Measurements from ENCODE around the gene SEMA4D.
A peak's percentile ranks its signal among the peaks of the same experiment; 100 is the strongest.

Gene SEMA4D

GRCh38 chr9:89361816-89362646 lies 135.9 kb downstream of the SEMA4D start:
- intact Hi-C loops (cut with DNase I; ENCODE audit: low total_unique reads) = no loop called here
- no peaks in the 10 kb centered on the region for H3K4me1 ChIP-seq
- TF ChIP-seq CTCF (IDR thresholded peaks at IDR 0.05) = no peak
- H3K36me3 ChIP-seq = peaks cover 46 to 59% (median 53%) of the 10 kb centered on the region in 3 donors
- no peak overlapping the region for H3K4me3 ChIP-seq
- H3K9me3 ChIP-seq = no peaks in the 10 kb centered on the region
- DNase-seq = peak in 1 of 2 donors; percentile 48
- no peak overlapping the region for H3K27ac ChIP-seq
- no peaks in the 10 kb centered on the region for H3K27me3 ChIP-seq

- peak in 1 of 2 donors; percentile 38 for DNase-seq
- no peaks in the 10 kb centered on the region for H3K9me3 ChIP-seq
- peaks cover 56 to 69% (median 63%) of the 10 kb centered on the region in 3 donors for H3K36me3 ChIP-seq
- no peaks in the 10 kb centered on the region for H3K27me3 ChIP-seq
- no peak for TF ChIP-seq CTCF (IDR thresholded peaks at IDR 0.05)
- intact Hi-C loops (cut with DNase I; ENCODE audit: low total_unique reads) = no loop called here
- H3K4me3 ChIP-seq = no peak overlapping the region
- no peaks in the 10 kb centered on the region for H3K4me1 ChIP-seq
- H3K27ac ChIP-seq = no peak overlapping the region
Observed at GRCh38 chr9:89361031-89361430, 136.9 kb downstream of the SEMA4D start.

- Histone ChIP-seq H3K36me3 (peaks cover 61 to 74% (median 69%) of the 10 kb centered on the region in 3 donors), H3K9me3 (no peaks in the 10 kb centered on the region), H3K4me1 (no peaks in the 10 kb centered on the region), H3K27ac (no peak overlapping the region), H3K4me3 (no peak overlapping the region), H3K27me3 (no peaks in the 10 kb centered on the region)
- DNase-seq = no peak
- intact Hi-C loops (cut with DNase I; ENCODE audit: low total_unique reads) = no loop called here
- TF ChIP-seq CTCF (IDR thresholded peaks at IDR 0.05) = no peak
Observed at GRCh38 chr9:89360465-89360864, 137.4 kb downstream of the SEMA4D start.

GRCh38 chr9:89359751-89360261 lies 138.1 kb downstream of the SEMA4D start:
- H3K27ac ChIP-seq = no peak overlapping the region
- H3K4me3 ChIP-seq = no peak overlapping the region
- H3K4me1 ChIP-seq = no peaks in the 10 kb centered on the region
- DNase-seq = peak in 1 of 2 donors; percentile 25
- intact Hi-C loops (cut with DNase I; ENCODE audit: low total_unique reads) = no loop called here
- no peaks in the 10 kb centered on the region for H3K27me3 ChIP-seq
- TF ChIP-seq CTCF (IDR thresholded peaks at IDR 0.05) = no peak
- peaks cover 68 to 79% (median 75%) of the 10 kb centered on the region in 3 donors for H3K36me3 ChIP-seq
- no peaks in the 10 kb centered on the region for H3K9me3 ChIP-seq

- Histone ChIP-seq H3K36me3 (peaks cover 76 to 88% (median 84%) of the 10 kb centered on the region in 3 donors), H3K27me3 (no peaks in the 10 kb centered on the region), H3K27ac (no peak overlapping the region), H3K4me1 (no peaks in the 10 kb centered on the region), H3K4me3 (no peak overlapping the region), H3K9me3 (no peaks in the 10 kb centered on the region)
- intact Hi-C loops (cut with DNase I; ENCODE audit: low total_unique reads) = no loop called here
- DNase-seq = peak in 1 of 2 donors; percentile 48
- TF ChIP-seq CTCF (IDR thresholded peaks at IDR 0.05) = no peak
Observed at GRCh38 chr9:89358985-89359384, 138.9 kb downstream of the SEMA4D start.

Measured in tibial artery (tissue), 4 donors.